PC-3 (cell line): Measurements from ENCODE around the gene SOD1. TPM values are rescaled to one million over a fixed set of nuclear protein-coding genes. Genes with fewer than 3 reads are reported as not detected.

Experiments
- total RNA-seq: library from RNA; depleted of rRNA; stranded (reverse); fragments of >200 nt; gene quantifications from 2 replicates; pipeline ENCODE4 v1.2.3, GENCODE V29; 2014; rRNA removed

Gene SOD1
- total RNA-seq, 1 experiment from 2014 or later, result 409 TPM

Other genes with a start within 250 kb of the SOD1 start
- gene SCAF4, start 72.4 kb downstream of the SOD1 start, total RNA-seq, result 11.2 and 18.2 TPM in 2 replicates
- not detected in 2 replicates for gene HUNK, start 213.3 kb downstream of the SOD1 start, total RNA-seq